ENCODE data around the gene NKIRAS1. TPM values are rescaled to one million over a fixed set of nuclear protein-coding genes. Genes with fewer than 3 reads are reported as not detected.

NKIRAS1 gene
- total RNA-seq, 1 experiment from 2014 or later: 12.0 TPM

DNA sequence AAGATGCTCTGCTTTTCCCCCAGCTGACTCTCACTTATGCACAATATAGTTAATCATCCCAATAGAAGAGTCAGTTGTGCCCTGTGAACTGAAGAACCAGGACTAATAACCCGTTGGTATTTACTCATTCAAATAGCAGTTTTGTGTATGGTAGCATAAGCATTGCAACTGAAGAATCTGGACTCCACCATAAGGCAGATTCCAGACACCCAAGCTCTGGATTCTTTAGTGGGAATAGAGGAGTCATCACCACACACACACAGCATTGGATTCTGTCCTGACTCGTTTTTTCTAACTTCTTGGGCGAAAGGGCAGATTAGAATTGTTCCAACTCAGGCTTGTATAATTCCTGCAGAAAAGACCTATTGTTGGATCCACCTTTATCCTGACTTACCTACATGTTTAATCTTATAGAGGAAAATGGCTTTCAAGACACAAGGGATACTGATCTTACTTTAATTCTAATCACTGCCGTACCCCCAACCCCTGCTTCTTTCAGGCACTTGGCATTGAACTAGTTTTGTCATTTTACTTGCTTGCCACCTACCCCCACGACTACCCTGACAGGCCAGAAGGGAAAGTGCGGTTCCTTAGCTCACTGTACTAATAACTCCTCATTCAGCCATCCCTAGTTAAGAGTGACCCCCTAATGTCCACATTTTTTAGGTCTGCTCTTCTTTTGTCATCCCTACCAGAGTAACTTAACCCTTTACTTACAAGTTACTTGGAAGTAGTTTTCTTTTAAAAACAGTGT lies 42.3 kb downstream of the NKIRAS1 start (continued):
- TF ChIP-seq YY1 (IDR thresholded peaks at IDR 0.05; ENCODE audit: extremely low read depth, insufficient replicate concordance, low read depth, low read length): no peak
- no peak for TF ChIP-seq FOSL1 (IDR thresholded peaks at IDR 0.05; ENCODE audit: low read depth)
- no peak for TF ChIP-seq EGR1 (IDR thresholded peaks at IDR 0.05; ENCODE audit: low read depth)
- TF ChIP-seq ELF1 (IDR thresholded peaks at IDR 0.05; ENCODE audit: borderline replicate concordance, low read depth): no peak
- no peak for TF ChIP-seq SIN3A (IDR thresholded peaks at IDR 0.05; ENCODE audit: low read depth)

DNA sequence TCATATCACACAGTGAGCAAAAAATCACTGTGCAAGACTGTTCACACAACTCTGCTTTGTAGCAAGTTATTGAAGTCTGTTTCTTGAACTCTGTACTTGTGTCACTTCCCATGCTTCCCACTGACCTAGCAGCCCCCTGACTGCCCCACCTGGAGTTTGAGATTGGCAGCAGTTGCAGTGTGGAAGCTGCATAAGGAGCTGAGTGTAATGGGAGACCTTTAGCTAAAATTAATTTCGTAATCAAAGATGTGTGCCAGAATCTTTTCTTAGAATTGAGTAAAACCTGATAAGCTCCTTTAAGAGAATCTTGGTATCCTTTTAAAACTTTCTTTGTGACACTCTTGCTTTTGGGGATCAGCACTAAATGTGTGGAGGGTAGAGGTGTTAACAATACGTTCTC lies 42.8 kb downstream of the NKIRAS1 start:
- ChIA-PET CTCF (interaction anchor here (0.6 kb wide), 1 partner anchor 15 kb away, joined by 3 read pairs; no protein-coding TSS in a partner anchor), RAD21 (ENCODE audit: low non-redundant PET in 1 of 2, low total read pairs in 2 of 2, uncharacterized antibody in 2 of 2, unreplicated experiment in 2 of 2) (no interaction called here), POLR2A (no interaction called here)
- intact Hi-C loops (cut with micrococcal nuclease): no loop called here
- no peak for ATAC-seq
- H3K4me3 ChIP-seq (replicated peaks in 1 of 2; ENCODE audit: low read depth in 1 of 2, low read length in 2 of 2): no peak overlapping the region
- peaks cover 39% of the 10 kb centered on the region for H3K79me2 ChIP-seq (ENCODE audit: insufficient read depth, low read length)
- H3K9me3 ChIP-seq (ENCODE audit: control insufficient read depth in 1 of 2, insufficient read depth in 1 of 2, low read depth in 1 of 2, low read length in 2 of 2): no peaks in the 10 kb centered on the region
- H3K4me1 ChIP-seq (ENCODE audit: control insufficient read depth in 1 of 2, insufficient read depth in 2 of 2, low read length in 2 of 2): no peaks in the 10 kb centered on the region
- H3K27ac ChIP-seq (ENCODE audit: low read depth, low read length): no peak overlapping the region
- H3K9ac ChIP-seq (ENCODE audit: low read length): no peak overlapping the region
- H3K4me2 ChIP-seq (ENCODE audit: low read length): no peak overlapping the region
- no peaks in the 10 kb centered on the region; a peak in 1 of 4 replicates for H3K36me3 ChIP-seq (ENCODE audit: control insufficient read depth in 1 of 2, insufficient read depth in 2 of 2, low read length in 2 of 2)
- no peak for DNase-seq (ENCODE audit: low read depth, low spot score)
- no peaks in the 10 kb centered on the region for H3K27me3 ChIP-seq (ENCODE audit: insufficient read depth, low read length)
- H2AFZ ChIP-seq (ENCODE audit: low read depth, low read length, poor library complexity, severe bottlenecking): no peak overlapping the region
- H3K9me2 ChIP-seq (ENCODE audit: insufficient read depth): no peaks in the 10 kb centered on the region
- H4K20me1 ChIP-seq (ENCODE audit: insufficient read depth): peaks cover 4% of the 10 kb centered on the region; the same call in 1 of the 2 replicates
- no TSS peak for BruUV-seq (replicated peaks)
- TF ChIP-seq RAD21 (IDR thresholded peaks at IDR 0.05; ENCODE audit: low read depth): no peak
- TF ChIP-seq CEBPB (IDR thresholded peaks at IDR 0.05; ENCODE audit: low read depth): no peak
- TF ChIP-seq, protein P1, sequence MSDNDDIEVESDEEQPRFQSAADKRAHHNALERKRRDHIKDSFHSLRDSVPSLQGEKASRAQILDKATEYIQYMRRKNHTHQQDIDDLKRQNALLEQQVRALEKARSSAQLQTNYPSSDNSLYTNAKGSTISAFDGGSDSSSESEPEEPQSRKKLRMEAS (IDR thresholded peaks at IDR 0.05): no peak
- TF ChIP-seq, protein P2, sequence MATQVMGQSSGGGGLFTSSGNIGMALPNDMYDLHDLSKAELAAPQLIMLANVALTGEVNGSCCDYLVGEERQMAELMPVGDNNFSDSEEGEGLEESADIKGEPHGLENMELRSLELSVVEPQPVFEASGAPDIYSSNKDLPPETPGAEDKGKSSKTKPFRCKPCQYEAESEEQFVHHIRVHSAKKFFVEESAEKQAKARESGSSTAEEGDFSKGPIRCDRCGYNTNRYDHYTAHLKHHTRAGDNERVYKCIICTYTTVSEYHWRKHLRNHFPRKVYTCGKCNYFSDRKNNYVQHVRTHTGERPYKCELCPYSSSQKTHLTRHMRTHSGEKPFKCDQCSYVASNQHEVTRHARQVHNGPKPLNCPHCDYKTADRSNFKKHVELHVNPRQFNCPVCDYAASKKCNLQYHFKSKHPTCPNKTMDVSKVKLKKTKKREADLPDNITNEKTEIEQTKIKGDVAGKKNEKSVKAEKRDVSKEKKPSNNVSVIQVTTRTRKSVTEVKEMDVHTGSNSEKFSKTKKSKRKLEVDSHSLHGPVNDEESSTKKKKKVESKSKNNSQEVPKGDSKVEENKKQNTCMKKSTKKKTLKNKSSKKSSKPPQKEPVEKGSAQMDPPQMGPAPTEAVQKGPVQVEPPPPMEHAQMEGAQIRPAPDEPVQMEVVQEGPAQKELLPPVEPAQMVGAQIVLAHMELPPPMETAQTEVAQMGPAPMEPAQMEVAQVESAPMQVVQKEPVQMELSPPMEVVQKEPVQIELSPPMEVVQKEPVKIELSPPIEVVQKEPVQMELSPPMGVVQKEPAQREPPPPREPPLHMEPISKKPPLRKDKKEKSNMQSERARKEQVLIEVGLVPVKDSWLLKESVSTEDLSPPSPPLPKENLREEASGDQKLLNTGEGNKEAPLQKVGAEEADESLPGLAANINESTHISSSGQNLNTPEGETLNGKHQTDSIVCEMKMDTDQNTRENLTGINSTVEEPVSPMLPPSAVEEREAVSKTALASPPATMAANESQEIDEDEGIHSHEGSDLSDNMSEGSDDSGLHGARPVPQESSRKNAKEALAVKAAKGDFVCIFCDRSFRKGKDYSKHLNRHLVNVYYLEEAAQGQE (IDR thresholded peaks at IDR 0.05; ENCODE audit: low read depth): no peak
- TF ChIP-seq CBX3 (IDR thresholded peaks at IDR 0.05; ENCODE audit: low read depth): no peak
- no peak for TF ChIP-seq POLR2AphosphoS5 (IDR thresholded peaks at IDR 0.05; ENCODE audit: low read depth, low read length)
- TF ChIP-seq, protein P3, sequence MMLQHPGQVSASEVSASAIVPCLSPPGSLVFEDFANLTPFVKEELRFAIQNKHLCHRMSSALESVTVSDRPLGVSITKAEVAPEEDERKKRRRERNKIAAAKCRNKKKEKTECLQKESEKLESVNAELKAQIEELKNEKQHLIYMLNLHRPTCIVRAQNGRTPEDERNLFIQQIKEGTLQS (IDR thresholded peaks at IDR 0.05): no peak
- TF ChIP-seq SRF (IDR thresholded peaks at IDR 0.05; ENCODE audit: low read depth): no peak
- no peak for TF ChIP-seq POLR2A (IDR thresholded peaks at IDR 0.05; ENCODE audit: borderline replicate concordance, extremely low read depth, insufficient read depth, insufficient read length)
- no peak for TF ChIP-seq TCF7L2 (IDR thresholded peaks at IDR 0.05; ENCODE audit: borderline replicate concordance, extremely low read depth, insufficient read depth, insufficient read length)
- no peak for TF ChIP-seq EZH2 (IDR thresholded peaks at IDR 0.05)
- no peak for TF ChIP-seq EZH2phosphoT487 (IDR thresholded peaks at IDR 0.05; ENCODE audit: borderline replicate concordance)
- TF ChIP-seq SIN3A (IDR thresholded peaks at IDR 0.05; ENCODE audit: low read depth): no peak
- no peak for TF ChIP-seq EGR1 (IDR thresholded peaks at IDR 0.05; ENCODE audit: low read depth)
- TF ChIP-seq ZNF274 (IDR thresholded peaks at IDR 0.05; ENCODE audit: low read depth, low read length): no peak
- TF ChIP-seq ZFX (IDR thresholded peaks at IDR 0.05): no peak
- no peak for TF ChIP-seq JUND (IDR thresholded peaks at IDR 0.05)
- TF ChIP-seq, protein P4, sequence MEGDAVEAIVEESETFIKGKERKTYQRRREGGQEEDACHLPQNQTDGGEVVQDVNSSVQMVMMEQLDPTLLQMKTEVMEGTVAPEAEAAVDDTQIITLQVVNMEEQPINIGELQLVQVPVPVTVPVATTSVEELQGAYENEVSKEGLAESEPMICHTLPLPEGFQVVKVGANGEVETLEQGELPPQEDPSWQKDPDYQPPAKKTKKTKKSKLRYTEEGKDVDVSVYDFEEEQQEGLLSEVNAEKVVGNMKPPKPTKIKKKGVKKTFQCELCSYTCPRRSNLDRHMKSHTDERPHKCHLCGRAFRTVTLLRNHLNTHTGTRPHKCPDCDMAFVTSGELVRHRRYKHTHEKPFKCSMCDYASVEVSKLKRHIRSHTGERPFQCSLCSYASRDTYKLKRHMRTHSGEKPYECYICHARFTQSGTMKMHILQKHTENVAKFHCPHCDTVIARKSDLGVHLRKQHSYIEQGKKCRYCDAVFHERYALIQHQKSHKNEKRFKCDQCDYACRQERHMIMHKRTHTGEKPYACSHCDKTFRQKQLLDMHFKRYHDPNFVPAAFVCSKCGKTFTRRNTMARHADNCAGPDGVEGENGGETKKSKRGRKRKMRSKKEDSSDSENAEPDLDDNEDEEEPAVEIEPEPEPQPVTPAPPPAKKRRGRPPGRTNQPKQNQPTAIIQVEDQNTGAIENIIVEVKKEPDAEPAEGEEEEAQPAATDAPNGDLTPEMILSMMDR (IDR thresholded peaks at IDR 0.05 in 2 of 3, conservative IDR thresholded peaks at IDR 0.05 in 1 of 3; ENCODE audit: borderline replicate concordance in 1 of 3, insufficient read depth in 1 of 3, low read depth in 2 of 3, low read length in 2 of 3): no peak

Measured in HCT116 (cell line).